NCI-H128 (cell line): ENCODE results near the gene PWP1.

Experiments used
- DNase-seq: peaks from one replicate; lab custom pipeline; 2025; ENCODE audit not compliant: unreplicated experiment; lab: John Stamatoyannopoulos, UW

PWP1 gene

GRCh38 chr12:107685360-107686248 lies at the start of gene PWP1:
PWP1 (plus strand) TSS chr12:107685799; CDS start chr12:107685900, 101 bp downstream.
- peak; percentile 80 for DNase-seq

GRCh38 chr12:107641154-107641553 lies 44.4 kb upstream of the PWP1 start:
- no peak for DNase-seq

- DNase-seq = no peak
These were observed 43.4 kb upstream of the PWP1 start for GRCh38 chr12:107642240-107642639.

- DNase-seq = no peak
These were observed 39.8 kb upstream of the PWP1 start for GRCh38 chr12:107645630-107646333.

GRCh38 chr12:107646436-107646835 lies 39.2 kb upstream of the PWP1 start:
- DNase-seq = no peak

- DNase-seq = no peak
These were observed 35.9 kb upstream of the PWP1 start for GRCh38 chr12:107649661-107650061.

- DNase-seq = no peak
These were observed 34.6 kb upstream of the PWP1 start for GRCh38 chr12:107650977-107651376.

GRCh38 chr12:107651571-107652449 lies 33.8 kb upstream of the PWP1 start:
- DNase-seq = no peak

- DNase-seq = no peak
These were observed 32.1 kb upstream of the PWP1 start for GRCh38 chr12:107653519-107653918.

- DNase-seq = no peak
These were observed 30.7 kb upstream of the PWP1 start for GRCh38 chr12:107654873-107655272.

GRCh38 chr12:107655281-107656065 lies 30.1 kb upstream of the PWP1 start:
- DNase-seq = no peak

GRCh38 chr12:107656302-107656701 lies 29.3 kb upstream of the PWP1 start:
- DNase-seq = no peak

- DNase-seq = no peak
These were observed 28.5 kb upstream of the PWP1 start for GRCh38 chr12:107657133-107657532.

GRCh38 chr12:107657621-107658020 lies 28.0 kb upstream of the PWP1 start:
- no peak for DNase-seq

- no peak for DNase-seq
These were observed 25.4 kb upstream of the PWP1 start for GRCh38 chr12:107660235-107660634.

GRCh38 chr12:107660861-107661415 lies 24.7 kb upstream of the PWP1 start:
- DNase-seq = no peak

- no peak for DNase-seq
These were observed 23.8 kb upstream of the PWP1 start for GRCh38 chr12:107661830-107662229.

- no peak for DNase-seq
These were observed 23.1 kb upstream of the PWP1 start for GRCh38 chr12:107662484-107662883.

- no peak for DNase-seq
These were observed 22.3 kb upstream of the PWP1 start for GRCh38 chr12:107663277-107663676.

GRCh38 chr12:107666009-107666408 lies 19.6 kb upstream of the PWP1 start:
- DNase-seq = no peak
